PC-3 (cell line): ENCODE measurements around the gene GREB1L.

ENCODE experiments used
- CTCF ChIP-seq: fragments of 300-600 bp; sonication (generic); conservative IDR thresholded peaks from 2 replicates; pipeline ENCODE4 v1.5.1; 2017; ENCODE audit warnings: antibody characterized with exemption, low read depth, mild to moderate bottlenecking, low read length
- EZH2 ChIP-seq: fragments of 300-600 bp; sonication (generic); IDR thresholded peaks from one replicate; pipeline ENCODE4 v1.6.1; 2017; ENCODE audit warnings: antibody characterized with exemption, mild to moderate bottlenecking, low read length; ENCODE audit not compliant: unreplicated experiment
- EZH2phosphoT487 ChIP-seq: fragments of 300-600 bp; sonication (generic); IDR thresholded peaks from 2 replicates; pipeline ENCODE4 v1.6.1; 2018; ENCODE audit warnings: mild to moderate bottlenecking, antibody characterized with exemption, low read length, borderline replicate concordance

GRCh38 chr18:21296045-21296444 lies 54.0 kb downstream of the GREB1L start:
- TF ChIP-seq CTCF (no peak), EZH2 (no peak), EZH2phosphoT487 (no peak)
